ENCODE results near the gene RPH3AL. TPM values are rescaled to one million over a fixed set of nuclear protein-coding genes. Genes with fewer than 3 reads are reported as not detected.

Gene RPH3AL
- total RNA-seq, 1 donor from 2014 or later: 24.3 TPM

Other genes with a start within 250 kb of the RPH3AL start
- gene SCGB1C2, start 215.2 kb downstream of the RPH3AL start, total RNA-seq: 1.1 TPM in 1 of 2 replicates, not detected in the other
- gene DOC2B, start 171.2 kb downstream of the RPH3AL start, total RNA-seq: 0.03 TPM in 1 of 2 replicates, not detected in the other
- 20.5 and 25.0 TPM in 2 replicates for gene RFLNB, start 93.1 kb upstream of the RPH3AL start, total RNA-seq